Smooth muscle cell (in vitro differentiated cells): ENCODE results near the gene ATF5. TPM values are rescaled to one million over a fixed set of nuclear protein-coding genes. Genes with fewer than 3 reads are reported as not detected.

Source experiments
- DNase-seq: peaks from one replicate; lab custom pipeline; 2025; ENCODE audit not compliant: unreplicated experiment; lab: John Stamatoyannopoulos, UW
- H2AFZ ChIP-seq: fragments of 200-600 bp; sonication (generic); 2 replicates; pipeline ENCODE4 v1.6.0; 2016; ENCODE audit warnings: antibody characterized with exemption, low read depth, mild to moderate bottlenecking
- H3F3A ChIP-seq: fragments of 200-600 bp; sonication (generic); 2 replicates; pipeline ENCODE4 v1.6.0; 2017; ENCODE audit warnings: antibody characterized with exemption, low read depth
- H3K27ac ChIP-seq: fragments of 200-600 bp; sonication (generic); 2 replicates; pipeline ENCODE4 v1.5.1; 2016; ENCODE audit warnings: low read depth, mild to moderate bottlenecking
- H3K27me3 ChIP-seq: fragments of 200-600 bp; sonication (generic); 2 replicates; pipeline ENCODE4 v1.6.1; 2016; ENCODE audit warnings: low read depth, mild to moderate bottlenecking
- H3K36me3 ChIP-seq: fragments of 200-600 bp; sonication (generic); 2 replicates; pipeline ENCODE4 v1.5.1; 2016; ENCODE audit warnings: low read depth
- H3K4me1 ChIP-seq: fragments of 200-600 bp; sonication (generic); 2 replicates; pipeline ENCODE4 v1.5.1; 2016; ENCODE audit warnings: low read depth
- H3K4me2 ChIP-seq: fragments of 200-600 bp; sonication (generic); 2 replicates; pipeline ENCODE4 v1.6.0; 2016; ENCODE audit warnings: mild to moderate bottlenecking
- H3K4me3 ChIP-seq: fragments of 200-600 bp; sonication (generic); 2 replicates; pipeline ENCODE4 v1.5.1; 2016; ENCODE audit warnings: mild to moderate bottlenecking
- H3K79me2 ChIP-seq: fragments of 200-600 bp; sonication (generic); 2 replicates; pipeline ENCODE4 v1.6.0; 2016; ENCODE audit warnings: low read depth, mild to moderate bottlenecking
- H3K9ac ChIP-seq: fragments of 200-600 bp; sonication (generic); 2 replicates; pipeline ENCODE4 v1.6.0; 2016; ENCODE audit warnings: low read depth
- H3K9me3 ChIP-seq: fragments of 200-600 bp; sonication (generic); replicated peaks from 2 replicates; pipeline ENCODE4 v1.5.1; 2016; ENCODE audit warnings: low read depth
- H4K20me1 ChIP-seq: fragments of 200-600 bp; sonication (generic); 2 replicates; pipeline ENCODE4 v1.6.0; 2016; ENCODE audit warnings: low read depth
- WGBS: methylation state at CpG from one replicate; pipeline ENCODE4 v1.1.7; 2016; ENCODE audit warnings: low lambda C conversion rate; 5-methylcytosine and 5-hydroxymethylcytosine counted together
- polyA plus RNA-seq: library from polyadenylated mRNA; unstranded; fragments of >200 nt; fragmentation: Nextera tagmentation; extraction: Ambion mirVana; gene quantifications from 2 replicates; pipeline ENCODE4 v1.2.1, GENCODE V29; 2016
- total RNA-seq: library from RNA; depleted of rRNA; stranded (reverse); fragments of >200 nt; gene quantifications from 2 replicates; pipeline ENCODE4 v1.2.3, GENCODE V29; 2014
- TF ChIP-seq, protein P1 (sequence below): fragments of 200-600 bp; sonication (generic); IDR thresholded peaks from 2 replicates; pipeline ENCODE4 v1.5.1; 2017; ENCODE audit warnings: borderline replicate concordance, mild to moderate bottlenecking, antibody characterized with exemption; ENCODE audit not compliant: insufficient read depth, poor library complexity, severe bottlenecking

The ATF5 gene
- total and polyA plus RNA-seq, 2 experiments from 2014 or later, result 5.0 to 10.1 TPM

DNA sequence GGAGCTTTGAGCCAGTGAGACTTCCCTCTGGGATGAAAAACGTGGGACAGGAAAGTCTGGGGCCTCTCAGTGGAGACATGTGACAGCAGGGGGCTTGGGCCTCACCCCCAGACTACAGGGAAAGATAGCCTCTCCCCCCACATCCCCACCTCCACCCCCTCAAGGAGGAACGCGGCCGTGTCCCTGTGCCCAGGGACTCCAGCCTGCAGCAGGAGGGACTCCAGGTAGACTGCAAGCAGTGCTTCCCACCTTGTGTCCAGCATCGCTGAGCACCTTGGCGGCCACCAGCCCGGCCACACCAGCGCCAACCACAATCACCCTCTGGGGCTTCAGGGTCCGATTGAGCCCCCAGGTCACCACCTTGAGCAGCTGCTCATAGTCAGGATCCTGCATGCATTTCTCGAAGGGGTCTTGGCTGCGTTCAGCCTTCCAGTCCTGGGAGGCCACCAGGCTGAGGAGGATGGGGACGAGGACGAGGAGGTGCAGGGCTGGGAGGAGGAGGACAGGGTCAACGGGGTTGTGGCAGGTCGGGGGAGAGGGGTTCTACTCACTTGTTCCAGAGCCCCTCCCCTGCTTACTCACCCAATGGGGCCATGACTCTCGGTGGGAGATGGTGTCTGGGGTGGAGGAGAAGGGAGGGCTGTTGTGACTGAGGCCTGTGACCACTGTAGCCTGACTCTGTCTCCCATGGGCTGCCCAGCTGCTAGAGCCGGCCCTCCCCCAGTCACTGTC, 33.3 kb upstream of the ATF5 start:
- no peak overlapping the region for H3K9ac ChIP-seq
- no peak overlapping the region for H3K4me3 ChIP-seq
- no peak overlapping the region for H3K4me2 ChIP-seq
- no peaks in the 10 kb centered on the region for H3K27me3 ChIP-seq
- TF ChIP-seq, protein P1, sequence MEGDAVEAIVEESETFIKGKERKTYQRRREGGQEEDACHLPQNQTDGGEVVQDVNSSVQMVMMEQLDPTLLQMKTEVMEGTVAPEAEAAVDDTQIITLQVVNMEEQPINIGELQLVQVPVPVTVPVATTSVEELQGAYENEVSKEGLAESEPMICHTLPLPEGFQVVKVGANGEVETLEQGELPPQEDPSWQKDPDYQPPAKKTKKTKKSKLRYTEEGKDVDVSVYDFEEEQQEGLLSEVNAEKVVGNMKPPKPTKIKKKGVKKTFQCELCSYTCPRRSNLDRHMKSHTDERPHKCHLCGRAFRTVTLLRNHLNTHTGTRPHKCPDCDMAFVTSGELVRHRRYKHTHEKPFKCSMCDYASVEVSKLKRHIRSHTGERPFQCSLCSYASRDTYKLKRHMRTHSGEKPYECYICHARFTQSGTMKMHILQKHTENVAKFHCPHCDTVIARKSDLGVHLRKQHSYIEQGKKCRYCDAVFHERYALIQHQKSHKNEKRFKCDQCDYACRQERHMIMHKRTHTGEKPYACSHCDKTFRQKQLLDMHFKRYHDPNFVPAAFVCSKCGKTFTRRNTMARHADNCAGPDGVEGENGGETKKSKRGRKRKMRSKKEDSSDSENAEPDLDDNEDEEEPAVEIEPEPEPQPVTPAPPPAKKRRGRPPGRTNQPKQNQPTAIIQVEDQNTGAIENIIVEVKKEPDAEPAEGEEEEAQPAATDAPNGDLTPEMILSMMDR, result no peak
- 82% methylated on average over 17 of the region's 17 CpGs for WGBS
- no peaks in the 10 kb centered on the region for H3K79me2 ChIP-seq
- H3K4me1 ChIP-seq, result no peaks in the 10 kb centered on the region
- no peak for DNase-seq
- no peaks in the 10 kb centered on the region for H4K20me1 ChIP-seq
- H3K27ac ChIP-seq, result no peak overlapping the region
- no peaks in the 10 kb centered on the region for H3K36me3 ChIP-seq
- no peaks in the 10 kb centered on the region for H3F3A ChIP-seq
- H3K9me3 ChIP-seq, result no peaks in the 10 kb centered on the region
- no peak overlapping the region for H2AFZ ChIP-seq

DNA sequence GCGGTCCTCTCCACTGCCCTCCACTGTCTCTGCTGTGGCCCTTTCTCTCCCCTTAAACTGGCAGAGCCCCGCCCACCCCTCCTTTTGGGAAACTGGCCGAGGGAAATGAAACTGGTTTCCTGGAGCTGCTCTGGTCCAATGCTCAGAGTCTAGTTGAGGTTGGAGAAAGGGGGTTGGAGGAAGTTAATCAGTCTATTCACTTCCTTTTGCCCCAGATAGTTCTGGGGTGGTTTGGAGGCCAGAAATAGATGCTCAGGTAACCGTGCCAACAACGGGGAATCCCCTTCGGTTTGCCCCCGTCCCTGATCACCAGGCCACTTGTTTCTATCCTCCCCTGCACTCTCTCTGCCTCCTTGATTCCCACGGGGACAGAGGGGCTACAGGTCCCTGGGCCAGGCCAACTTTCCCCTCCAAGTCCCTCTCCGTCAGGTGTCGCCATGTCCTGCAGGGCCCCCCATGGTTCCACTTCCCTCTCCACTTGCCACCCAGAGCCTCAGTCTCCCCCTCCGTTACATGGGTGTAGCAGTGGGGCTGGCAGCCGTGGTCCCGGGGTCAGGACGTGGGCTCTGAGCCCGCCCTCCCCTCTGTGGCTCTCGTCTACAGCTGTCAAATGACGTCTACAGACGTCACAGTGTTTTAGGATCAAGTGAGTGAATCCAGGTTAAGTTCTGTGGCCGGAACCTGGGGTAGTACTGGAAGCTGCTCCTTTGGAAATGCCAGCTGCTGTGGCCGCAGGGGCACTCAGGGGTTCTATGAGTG, 32.0 kb upstream of the ATF5 start, which contains the start of gene IL4I1:
Gene IL4I1 (minus strand): TSS at position 25 of the 759 bp plus-strand sequence. CDS start 727 bp downstream, outside the sequence.
- WGBS, result 67% methylated on average over 20 of the region's 20 CpGs
- Histone ChIP-seq H3K27ac (peak within 1 kb of the TSS; percentile 79), H2AFZ (no peak within 1 kb of the TSS)

GRCh38 chr19:49904136-49904535, 24.9 kb upstream of the ATF5 start:
- Histone ChIP-seq H3K27me3 (no peaks in the 10 kb centered on the region), H2AFZ (no peak overlapping the region), H3F3A (no peaks in the 10 kb centered on the region), H3K36me3 (no peaks in the 10 kb centered on the region), H3K79me2 (no peaks in the 10 kb centered on the region), H3K27ac (no peak overlapping the region), H3K9ac (no peak overlapping the region), H3K4me2 (no peak overlapping the region), H3K9me3 (no peaks in the 10 kb centered on the region), H3K4me1 (no peaks in the 10 kb centered on the region), H4K20me1 (peaks cover 4% of the 10 kb centered on the region), H3K4me3 (no peak overlapping the region)
- 95% methylated on average over 6 of the region's 6 CpGs for WGBS
- DNase-seq, result no peak
- TF ChIP-seq, protein P1, result no peak

More for the DNA sequence above, 32.0 kb upstream of the ATF5 start, which contains the start of gene IL4I1:
- Histone ChIP-seq H3K4me1 (no peaks in the 10 kb centered on the region), H3K27me3 (no peaks in the 10 kb centered on the region), H3K4me3 (no peak within 1 kb of the TSS), H3K9me3 (no peaks in the 10 kb centered on the region), H4K20me1 (no peaks in the 10 kb centered on the region), H3F3A (no peaks in the 10 kb centered on the region), H3K9ac (peak within 1 kb of the TSS; percentile 56), H3K79me2 (no peaks in the 10 kb centered on the region), H3K4me2 (peak within 1 kb of the TSS; percentile 31), H3K36me3 (no peaks in the 10 kb centered on the region)
- DNase-seq, result no peak
- TF ChIP-seq, protein P1, result no peak
